Esophagus (tissue), 2 donors: Measurements from ENCODE around the gene RBMS1. TPM values are rescaled to one million over a fixed set of nuclear protein-coding genes. Genes with fewer than 3 reads are reported as not detected.

Source experiments
- H3K27ac ChIP-seq, 2 donors: one replicate each; pipeline ENCODE4 v1.5.1; 2013; ENCODE audit warnings: low read depth in 2 of 2, mild to moderate bottlenecking in 2 of 2, inconsistent platforms in 1 of 2, low read length in 1 of 2, moderate library complexity in 1 of 2
- H3K27me3 ChIP-seq, 2 donors: one replicate each; pipeline ENCODE4 v1.6.1; 2013; ENCODE audit warnings: low read length in 2 of 2, control low read depth in 1 of 2, mild to moderate bottlenecking in 1 of 2; ENCODE audit not compliant: insufficient read depth in 2 of 2, control insufficient read depth in 1 of 2
- H3K36me3 ChIP-seq, 2 donors: one replicate each; pipeline ENCODE4 v1.6.1; 2013; ENCODE audit warnings: low read length in 1 of 2; ENCODE audit not compliant: control insufficient read depth in 2 of 2, insufficient read depth in 2 of 2
- H3K4me1 ChIP-seq, 2 donors: one replicate each; pipeline ENCODE4 v1.6.1; 2013; ENCODE audit warnings: low read length in 1 of 2; ENCODE audit not compliant: control insufficient read depth in 2 of 2, insufficient read depth in 2 of 2
- H3K4me3 ChIP-seq, 2 donors: one replicate each; pipeline ENCODE4 v1.5.1; 2013; ENCODE audit warnings: low read length in 2 of 2, mild to moderate bottlenecking in 2 of 2, low read depth in 1 of 2, moderate library complexity in 1 of 2
- H3K9me3 ChIP-seq, 2 donors: one replicate each; pipeline ENCODE4 v1.6.1; 2013; ENCODE audit warnings: mild to moderate bottlenecking in 2 of 2, low read depth in 1 of 2, low read length in 1 of 2, moderate library complexity in 1 of 2; ENCODE audit not compliant: control insufficient read depth in 2 of 2, insufficient read depth in 1 of 2
- WGBS, 2 donors: extraction: QIAGEN DNeasy Blood & Tissue Kit; methylation state at CpG; one replicate each; pipeline ENCODE4 v1.1.7; 2013; 5-methylcytosine and 5-hydroxymethylcytosine counted together
- polyA plus RNA-seq, 2 donors: library from polyadenylated mRNA; stranded (reverse); fragments of 200-250 nt; gene quantifications; one replicate each; pipeline ENCODE4 v1.2.3, GENCODE V29; 2013
- donor health status: healthy with polysubstance abuse.
- donor health status: Bipolar disorder and iron deficiency.

Gene RBMS1
- polyA plus RNA-seq, 2 donors: 18.1 to 23.6 TPM

DNA sequence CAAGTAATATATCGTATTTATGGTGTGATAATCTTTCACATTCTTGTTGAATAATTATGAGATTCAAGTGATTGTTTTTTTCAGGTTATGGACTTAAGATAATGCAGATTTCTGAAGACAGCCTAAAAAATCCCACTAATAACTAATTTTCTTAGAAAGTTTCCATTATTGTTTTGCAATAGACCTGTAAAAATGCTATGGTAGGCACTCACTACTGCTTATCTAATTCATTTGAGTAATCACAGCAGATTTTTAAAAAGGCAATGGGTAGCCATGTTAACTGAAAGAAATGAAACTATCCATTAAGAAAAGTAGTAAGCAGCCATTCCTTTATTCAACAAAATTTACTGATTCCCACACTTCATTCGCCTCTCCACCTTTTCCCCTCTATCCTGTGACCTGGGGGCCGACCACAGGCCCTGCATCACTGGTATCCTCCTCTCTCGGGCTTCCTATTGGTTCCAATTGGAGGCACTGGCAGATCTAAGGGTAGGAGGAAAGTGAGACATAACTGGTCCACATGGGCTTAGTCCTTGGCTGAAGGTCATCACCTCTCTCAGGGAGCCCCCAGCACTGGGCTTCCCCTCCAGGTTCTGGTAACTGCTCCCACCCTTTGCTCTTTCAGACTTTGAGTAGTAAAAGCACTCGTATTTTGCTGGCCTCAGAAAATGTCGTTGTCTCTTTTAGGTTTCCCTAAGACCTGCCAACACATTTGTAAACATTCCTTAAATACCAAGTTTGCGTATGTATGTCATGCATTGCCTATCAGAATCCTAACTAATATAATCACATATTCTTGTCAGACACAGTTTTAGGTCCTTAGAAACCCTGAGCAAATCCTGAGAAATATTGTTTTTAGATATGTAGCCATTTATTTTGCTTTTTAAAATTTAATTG, 18.5 kb downstream of the RBMS1 start:
- Histone ChIP-seq H3K4me3 (no peak overlapping the region), H3K9me3 (no peaks in the 10 kb centered on the region), H3K27ac (no peak overlapping the region), H3K4me1 (peaks cover 3 to 5% of the 10 kb centered on the region in 2 donors), H3K36me3 (no peaks in the 10 kb centered on the region), H3K27me3 (no peaks in the 10 kb centered on the region)
- 70 to 73% methylated on average over 7 of the region's 7 CpGs for WGBS, 2 donors

DNA sequence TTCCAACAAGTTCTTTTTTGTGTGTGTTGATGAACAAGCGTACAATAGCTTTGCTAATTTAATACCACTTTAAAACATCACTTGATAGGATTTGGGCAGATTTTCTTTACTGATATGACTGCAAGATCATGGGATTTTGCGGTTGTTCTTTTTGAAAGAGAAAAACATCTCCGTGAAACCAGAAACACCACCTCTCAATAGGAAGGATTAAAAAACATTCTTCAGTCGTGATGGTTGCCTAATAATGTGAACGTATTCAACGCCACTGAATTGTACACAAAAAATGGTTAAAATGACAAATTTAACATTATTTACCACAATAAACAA, 19.3 kb downstream of the RBMS1 start:
- Histone ChIP-seq H3K4me1 (peaks cover 3% of the 10 kb centered on the region in 2 donors), H3K27ac (no peak overlapping the region)

DNA sequence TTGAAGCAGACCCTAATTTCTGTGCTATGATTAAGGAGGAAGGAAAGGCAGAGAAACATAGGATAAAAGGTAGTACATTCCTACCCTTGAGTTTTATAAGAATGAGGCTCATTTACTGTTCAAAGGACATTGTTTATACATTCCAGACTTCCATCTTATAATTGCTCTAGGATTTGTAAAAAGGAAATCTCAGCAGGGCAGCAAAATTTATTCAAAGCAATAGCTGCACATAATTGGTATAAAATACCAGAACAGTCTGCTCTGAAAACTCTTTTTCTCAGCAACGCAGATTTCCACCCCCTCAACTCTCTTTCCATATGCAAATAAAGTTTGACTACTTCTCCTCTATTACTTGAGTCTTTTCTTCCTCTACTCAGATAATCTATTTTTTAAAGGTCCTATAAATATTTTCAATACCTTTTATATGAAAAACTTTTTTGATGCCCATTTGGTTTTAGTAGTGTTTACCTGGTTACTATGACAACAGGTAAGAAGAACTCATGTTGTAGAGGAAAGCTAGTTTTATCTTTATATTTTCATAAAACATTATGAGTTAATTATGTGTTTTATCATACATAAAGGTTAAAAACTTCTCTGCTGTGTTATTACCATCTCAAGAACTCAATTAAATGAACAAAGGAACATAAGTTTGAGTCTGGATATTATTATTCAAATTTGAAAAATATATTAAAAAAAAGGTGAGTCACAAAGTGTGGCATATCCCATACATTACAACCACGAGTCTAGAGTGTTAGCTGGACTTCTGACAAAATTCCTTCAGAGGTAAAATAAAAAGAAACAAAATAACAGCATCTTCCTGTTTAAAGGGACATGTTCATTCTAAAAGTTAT, 19.9 kb downstream of the RBMS1 start:
- H3K4me1 ChIP-seq: peaks cover 0 to 3% of the 10 kb centered on the region in 2 donors
- no peaks in the 10 kb centered on the region for H3K9me3 ChIP-seq
- H3K4me3 ChIP-seq: no peak overlapping the region
- no peak overlapping the region for H3K27ac ChIP-seq
- WGBS, 2 donors: 36 to 54% methylated on average over 2 of the region's 2 CpGs
- no peaks in the 10 kb centered on the region for H3K36me3 ChIP-seq
- H3K27me3 ChIP-seq: no peaks in the 10 kb centered on the region

More for the DNA sequence above, 19.3 kb downstream of the RBMS1 start:
- Histone ChIP-seq H3K4me3 (no peak overlapping the region), H3K27me3 (no peaks in the 10 kb centered on the region), H3K9me3 (no peaks in the 10 kb centered on the region), H3K36me3 (no peaks in the 10 kb centered on the region)
- WGBS, 2 donors: 30 to 37% methylated on average over 6 of the region's 6 CpGs

DNA sequence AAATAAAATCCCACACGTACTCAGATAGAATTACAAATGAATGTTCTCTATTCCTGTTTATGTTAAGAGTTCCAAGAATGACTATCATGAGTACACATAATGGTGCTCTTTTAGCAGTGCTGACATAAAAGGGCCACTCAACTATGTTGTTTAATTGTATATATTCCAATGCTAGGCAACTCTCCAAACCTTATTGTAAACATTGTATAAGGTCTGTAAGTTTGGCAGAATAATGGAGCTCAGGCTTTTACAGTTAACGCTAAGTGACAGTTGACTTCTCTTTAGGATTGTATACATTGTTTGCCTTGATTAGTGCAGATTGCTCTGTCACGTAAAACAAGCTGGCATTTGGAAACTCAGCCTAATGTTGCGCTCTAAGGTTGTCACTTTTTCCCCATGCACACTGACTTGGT, 20.8 kb downstream of the RBMS1 start:
- 46 to 54% methylated on average over 4 of the region's 4 CpGs for WGBS, 2 donors
- H3K9me3 ChIP-seq: no peaks in the 10 kb centered on the region
- H3K27me3 ChIP-seq: no peaks in the 10 kb centered on the region
- H3K4me1 ChIP-seq: peaks cover 0 to 3% of the 10 kb centered on the region in 2 donors
- H3K36me3 ChIP-seq: no peaks in the 10 kb centered on the region
- H3K4me3 ChIP-seq: no peak overlapping the region
- no peak overlapping the region for H3K27ac ChIP-seq

DNA sequence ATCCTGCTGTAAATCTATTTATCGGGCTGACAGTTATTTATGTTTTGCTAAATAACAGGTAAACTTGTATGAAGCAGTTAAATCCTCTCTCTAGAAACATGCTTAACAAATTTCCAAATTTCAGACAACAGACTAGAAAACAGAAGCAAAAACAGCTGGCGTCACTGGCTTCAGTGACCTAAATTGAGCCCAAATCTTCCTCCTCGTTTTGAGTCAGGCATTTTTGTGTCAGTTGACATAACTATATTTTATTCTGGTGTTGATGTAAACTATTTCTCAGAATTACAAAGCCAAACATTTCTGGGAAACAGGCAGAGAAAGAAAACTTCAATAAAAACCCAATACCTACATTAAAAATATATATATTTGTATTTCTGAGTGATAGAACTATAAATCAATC, 21.7 kb downstream of the RBMS1 start:
- 61 to 73% methylated on average over 3 of the region's 3 CpGs for WGBS, 2 donors
- H3K36me3 ChIP-seq: no peaks in the 10 kb centered on the region
- H3K4me1 ChIP-seq: peaks cover 0 to 3% of the 10 kb centered on the region in 2 donors
- no peak overlapping the region for H3K27ac ChIP-seq
- no peaks in the 10 kb centered on the region for H3K27me3 ChIP-seq
- H3K4me3 ChIP-seq: no peak overlapping the region
- H3K9me3 ChIP-seq: no peaks in the 10 kb centered on the region

DNA sequence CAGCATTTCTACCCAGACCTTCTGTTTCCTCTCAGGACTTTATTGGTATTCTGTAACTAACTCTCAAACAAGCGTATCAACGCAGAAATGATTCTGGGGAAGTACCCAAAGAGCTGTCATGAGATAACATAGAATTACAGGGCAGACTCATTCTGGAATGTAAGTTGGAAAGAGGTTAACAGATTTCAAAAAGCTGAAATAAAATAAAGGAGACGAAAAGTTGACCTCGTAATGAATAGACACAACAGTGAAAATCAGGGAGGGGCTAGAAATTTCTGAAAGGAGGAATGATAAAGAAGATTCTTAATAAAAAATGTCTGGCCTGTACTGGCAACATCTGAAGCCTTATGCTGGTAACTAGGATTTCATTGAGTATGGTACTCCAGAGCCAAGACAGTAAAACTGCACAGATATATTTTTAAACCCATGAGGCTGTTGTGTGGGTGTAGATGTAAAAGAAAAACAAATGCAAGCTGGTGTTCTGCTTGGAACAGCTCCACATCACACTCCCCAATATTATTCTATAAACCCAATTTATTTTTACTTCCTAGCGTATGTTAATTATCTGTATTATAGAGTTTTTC, 23.9 kb downstream of the RBMS1 start:
- Histone ChIP-seq H3K27ac (no peak overlapping the region), H3K4me1 (no peaks in the 10 kb centered on the region), H3K36me3 (no peaks in the 10 kb centered on the region), H3K4me3 (no peak overlapping the region), H3K9me3 (no peaks in the 10 kb centered on the region), H3K27me3 (no peaks in the 10 kb centered on the region)
- WGBS, 2 donors: 81 to 82% methylated on average over 5 of the region's 5 CpGs

DNA sequence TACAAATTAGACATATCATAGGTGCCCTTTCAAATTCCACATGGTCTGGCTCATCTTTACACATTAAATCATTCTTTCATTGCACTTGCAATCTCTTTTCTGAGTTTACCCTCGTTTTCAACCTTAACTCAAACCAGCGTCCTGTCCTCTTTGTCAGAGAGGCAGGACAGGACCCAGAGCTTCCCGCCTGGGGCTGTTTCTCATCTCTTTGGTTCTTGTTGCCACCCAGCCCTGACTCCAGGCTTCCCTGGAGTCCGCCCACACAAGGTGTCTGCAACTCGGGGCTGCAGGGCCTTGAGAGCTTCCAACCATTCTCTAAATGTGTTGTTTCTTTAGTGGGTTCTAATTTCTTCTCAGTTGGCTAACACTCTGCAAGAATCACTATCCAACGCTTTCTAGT, 24.4 kb downstream of the RBMS1 start:
- Histone ChIP-seq H3K27ac (no peak overlapping the region), H3K9me3 (no peaks in the 10 kb centered on the region), H3K27me3 (no peaks in the 10 kb centered on the region), H3K36me3 (no peaks in the 10 kb centered on the region), H3K4me3 (no peak overlapping the region), H3K4me1 (no peaks in the 10 kb centered on the region)
- 78 to 81% methylated on average over 6 of the region's 6 CpGs for WGBS, 2 donors

DNA sequence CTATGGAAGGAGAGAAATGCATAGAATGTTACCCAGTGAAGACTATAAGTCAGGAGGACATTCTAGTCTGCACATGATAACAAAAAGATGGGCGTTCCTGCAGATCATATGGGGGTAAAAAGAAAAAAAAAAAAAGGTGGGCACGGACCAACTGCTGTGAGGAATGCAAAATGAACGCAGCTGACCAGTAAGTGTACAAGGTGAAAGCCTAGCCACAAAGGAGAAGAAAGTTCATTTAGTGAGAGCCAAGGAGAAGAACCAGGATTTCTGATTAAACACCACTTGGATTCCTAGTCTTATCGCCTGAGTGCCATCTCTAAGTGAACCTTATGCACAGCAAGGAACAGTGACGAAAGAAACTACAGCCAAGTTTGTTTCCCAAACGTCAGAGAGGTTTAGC, 26.5 kb downstream of the RBMS1 start:
- H3K9me3 ChIP-seq: no peaks in the 10 kb centered on the region
- no peak overlapping the region for H3K4me3 ChIP-seq
- H3K27me3 ChIP-seq: no peaks in the 10 kb centered on the region
- peaks cover 0 to 2% of the 10 kb centered on the region in 2 donors for H3K4me1 ChIP-seq
- H3K36me3 ChIP-seq: no peaks in the 10 kb centered on the region
- WGBS, 2 donors: 89% methylated on average over 6 of the region's 6 CpGs
- H3K27ac ChIP-seq: no peak overlapping the region

DNA sequence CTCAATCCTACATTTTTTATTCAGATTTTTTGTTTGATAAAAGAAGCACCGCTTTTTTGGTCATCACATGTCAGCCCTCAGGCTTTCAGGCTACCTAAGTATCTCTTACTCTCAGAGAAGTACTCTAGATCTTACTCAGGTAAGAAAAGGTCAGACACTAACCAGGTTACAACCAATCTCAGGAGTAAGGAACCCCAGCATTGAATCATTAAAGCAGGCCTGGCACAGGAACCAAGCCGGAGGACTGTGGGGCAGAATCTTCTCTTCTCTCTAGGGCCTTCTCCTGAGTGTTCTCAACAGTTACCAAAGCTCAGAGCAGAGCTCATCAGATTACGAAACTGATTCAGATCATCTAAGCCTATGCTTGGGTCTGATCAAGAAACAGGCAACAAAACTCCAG, 28.2 kb downstream of the RBMS1 start:
- H3K4me3 ChIP-seq: no peak overlapping the region
- no peaks in the 10 kb centered on the region for H3K27me3 ChIP-seq
- H3K36me3 ChIP-seq: peaks cover 0 to 3% of the 10 kb centered on the region in 2 donors
- WGBS, 2 donors: 84 to 88% methylated on average over 3 of the region's 3 CpGs
- peak overlapping the region in 1 of 2 donors; percentile 13 for H3K27ac ChIP-seq
- no peaks in the 10 kb centered on the region for H3K9me3 ChIP-seq
- H3K4me1 ChIP-seq: peaks cover 0 to 2% of the 10 kb centered on the region in 2 donors
